ENCODE data around the gene MRPL34.
A peak's percentile ranks its signal among the peaks of the same experiment; 100 is the strongest.

The MRPL34 gene

GRCh38 chr19:17334414-17335409, 29.0 kb downstream of the MRPL34 start, which contains the start of gene ANO8:
Gene ANO8 (minus strand): TSS chr19:17334855. CDS start chr19:17334670, 185 bp downstream.
- Mint-ChIP-seq H3K27ac (peak within 1 kb of the TSS; percentile 84), H3K27me3 (no peaks in the 10 kb centered on the region), H3K9me3 (no peaks in the 10 kb centered on the region), H3K4me3 (peak within 1 kb of the TSS; percentile 95), H3K36me3 (ENCODE audit: low read depth) (peaks cover 32% of the 10 kb centered on the region), H3K4me1 (ENCODE audit: low read depth) (peaks cover 50% of the 10 kb centered on the region)
- peak; percentile 97 for DNase-seq

GRCh38 chr19:17335575-17335974, 29.9 kb downstream of the MRPL34 start:
- peak overlapping the region; percentile 95 for H3K4me3 Mint-ChIP-seq
- no peaks in the 10 kb centered on the region for H3K9me3 Mint-ChIP-seq
- no peak overlapping the region for H3K27ac Mint-ChIP-seq
- H3K27me3 Mint-ChIP-seq, result no peaks in the 10 kb centered on the region
- no peak for DNase-seq
- peaks cover 36% of the 10 kb centered on the region for H3K36me3 Mint-ChIP-seq (ENCODE audit: low read depth)
- peaks cover 46% of the 10 kb centered on the region for H3K4me1 Mint-ChIP-seq (ENCODE audit: low read depth)

GRCh38 chr19:17336872-17337674, 31.4 kb downstream of the MRPL34 start, which contains the start of gene GTPBP3:
Gene GTPBP3 (plus strand): TSS chr19:17337553. CDS start chr19:17337612, 59 bp downstream.
- peak within 1 kb of the TSS; percentile 95 for H3K4me3 Mint-ChIP-seq
- peaks cover 46% of the 10 kb centered on the region for H3K4me1 Mint-ChIP-seq (ENCODE audit: low read depth)
- DNase-seq, result peak; percentile 94

GRCh38 chr19:17337675-17338432, 32.2 kb downstream of the MRPL34 start:
- Mint-ChIP-seq H3K4me3 (peak overlapping the region; percentile 95), H3K9me3 (no peaks in the 10 kb centered on the region), H3K36me3 (ENCODE audit: low read depth) (peaks cover 53% of the 10 kb centered on the region), H3K4me1 (ENCODE audit: low read depth) (peaks cover 43% of the 10 kb centered on the region), H3K27ac (peak overlapping the region; percentile 98), H3K27me3 (no peaks in the 10 kb centered on the region)
- DNase-seq, result no peak

More at GRCh38 chr19:17336872-17337674, 31.4 kb downstream of the MRPL34 start, which contains the start of gene GTPBP3:
- no peaks in the 10 kb centered on the region for H3K9me3 Mint-ChIP-seq
- peaks cover 47% of the 10 kb centered on the region for H3K36me3 Mint-ChIP-seq (ENCODE audit: low read depth)
- no peaks in the 10 kb centered on the region for H3K27me3 Mint-ChIP-seq
- H3K27ac Mint-ChIP-seq, result peak within 1 kb of the TSS; percentile 98

DNA sequence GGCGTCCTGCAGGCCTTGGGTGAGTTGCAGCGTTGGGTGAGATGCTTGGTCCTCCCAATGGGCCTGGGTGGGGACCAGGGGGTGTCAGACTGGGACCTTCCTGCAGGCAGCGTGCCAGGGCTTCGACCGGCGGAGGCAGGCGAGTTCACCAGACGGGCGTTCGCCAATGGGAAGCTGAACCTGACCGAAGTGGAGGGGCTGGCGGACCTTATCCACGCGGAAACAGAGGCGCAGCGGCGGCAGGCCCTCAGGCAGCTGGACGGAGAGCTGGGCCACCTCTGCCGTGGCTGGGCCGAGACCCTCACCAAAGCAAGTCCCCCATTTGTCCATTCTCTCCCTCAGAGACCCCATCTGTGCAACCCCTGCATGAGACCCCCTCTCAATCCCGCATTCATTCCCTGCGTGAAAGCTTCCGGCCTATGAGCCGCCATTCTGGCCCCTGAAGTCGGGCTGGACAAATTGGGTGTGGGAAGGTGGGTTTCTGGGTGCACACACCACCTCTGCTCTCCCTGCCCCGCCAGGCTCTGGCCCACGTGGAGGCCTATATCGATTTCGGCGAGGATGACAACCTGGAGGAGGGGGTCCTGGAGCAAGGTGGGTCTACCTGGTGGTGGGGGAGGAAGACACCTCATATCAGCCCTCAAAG, 32.9 kb downstream of the MRPL34 start:
- Mint-ChIP-seq H3K4me1 (ENCODE audit: low read depth) (peaks cover 38% of the 10 kb centered on the region), H3K9me3 (no peaks in the 10 kb centered on the region), H3K27ac (no peak overlapping the region), H3K4me3 (peak overlapping the region; percentile 95), H3K27me3 (no peaks in the 10 kb centered on the region), H3K36me3 (ENCODE audit: low read depth) (peaks cover 54% of the 10 kb centered on the region)
- DNase-seq, result no peak

GRCh38 chr19:17339088-17339741, 33.5 kb downstream of the MRPL34 start:
- peaks cover 33% of the 10 kb centered on the region for H3K4me1 Mint-ChIP-seq (ENCODE audit: low read depth)
- H3K9me3 Mint-ChIP-seq, result no peaks in the 10 kb centered on the region
- H3K27ac Mint-ChIP-seq, result no peak overlapping the region
- peaks cover 59% of the 10 kb centered on the region for H3K36me3 Mint-ChIP-seq (ENCODE audit: low read depth)
- no peaks in the 10 kb centered on the region for H3K27me3 Mint-ChIP-seq
- peak overlapping the region; percentile 95 for H3K4me3 Mint-ChIP-seq
- DNase-seq, result peak; percentile 68

- no peaks in the 10 kb centered on the region for H3K9me3 Mint-ChIP-seq
- peaks cover 60% of the 10 kb centered on the region for H3K36me3 Mint-ChIP-seq (ENCODE audit: low read depth)
- peaks cover 26% of the 10 kb centered on the region for H3K4me1 Mint-ChIP-seq (ENCODE audit: low read depth)
- H3K27me3 Mint-ChIP-seq, result no peaks in the 10 kb centered on the region
- H3K27ac Mint-ChIP-seq, result no peak overlapping the region
- DNase-seq, result no peak
- H3K4me3 Mint-ChIP-seq, result no peak overlapping the region
These were observed 34.7 kb downstream of the MRPL34 start for GRCh38 chr19:17340302-17340870.

GRCh38 chr19:17340871-17341357, 35.2 kb downstream of the MRPL34 start:
- H3K36me3 Mint-ChIP-seq (ENCODE audit: low read depth), result peaks cover 60% of the 10 kb centered on the region
- no peak for DNase-seq
- no peak overlapping the region for H3K27ac Mint-ChIP-seq
- peaks cover 23% of the 10 kb centered on the region for H3K4me1 Mint-ChIP-seq (ENCODE audit: low read depth)
- H3K4me3 Mint-ChIP-seq, result no peak overlapping the region
- H3K9me3 Mint-ChIP-seq, result no peaks in the 10 kb centered on the region
- H3K27me3 Mint-ChIP-seq, result no peaks in the 10 kb centered on the region

- Mint-ChIP-seq H3K4me1 (ENCODE audit: low read depth) (peaks cover 25% of the 10 kb centered on the region), H3K36me3 (ENCODE audit: low read depth) (peaks cover 60% of the 10 kb centered on the region), H3K27me3 (no peaks in the 10 kb centered on the region), H3K4me3 (no peak overlapping the region), H3K9me3 (no peaks in the 10 kb centered on the region), H3K27ac (no peak overlapping the region)
- DNase-seq, result no peak
These were observed 35.7 kb downstream of the MRPL34 start for GRCh38 chr19:17341386-17341785.

DNA sequence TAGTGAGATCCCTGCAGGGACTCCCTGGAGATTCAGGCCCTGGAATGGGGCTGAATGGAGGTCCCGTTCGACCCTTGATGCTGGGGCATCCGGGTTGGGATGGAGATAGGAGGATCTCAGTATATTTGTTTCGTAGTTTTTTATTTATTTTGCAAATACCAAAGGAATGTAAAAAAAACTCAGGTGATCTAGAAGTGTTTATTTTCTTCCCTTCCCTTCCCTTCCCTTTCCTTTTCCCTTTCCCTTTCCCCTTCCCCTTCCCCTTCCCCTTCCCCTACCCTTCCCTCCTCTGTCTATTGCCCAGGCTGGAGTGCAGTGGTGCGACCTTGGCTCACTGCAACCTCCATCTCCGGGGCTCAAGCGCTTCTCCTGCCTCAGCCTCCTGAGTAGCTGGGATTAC, 36.2 kb downstream of the MRPL34 start:
- no peaks in the 10 kb centered on the region for H3K27me3 Mint-ChIP-seq
- DNase-seq, result no peak
- H3K9me3 Mint-ChIP-seq, result no peaks in the 10 kb centered on the region
- H3K4me1 Mint-ChIP-seq (ENCODE audit: low read depth), result peaks cover 23% of the 10 kb centered on the region
- H3K4me3 Mint-ChIP-seq, result no peak overlapping the region
- no peak overlapping the region for H3K27ac Mint-ChIP-seq
- peaks cover 55% of the 10 kb centered on the region for H3K36me3 Mint-ChIP-seq (ENCODE audit: low read depth)

DNA sequence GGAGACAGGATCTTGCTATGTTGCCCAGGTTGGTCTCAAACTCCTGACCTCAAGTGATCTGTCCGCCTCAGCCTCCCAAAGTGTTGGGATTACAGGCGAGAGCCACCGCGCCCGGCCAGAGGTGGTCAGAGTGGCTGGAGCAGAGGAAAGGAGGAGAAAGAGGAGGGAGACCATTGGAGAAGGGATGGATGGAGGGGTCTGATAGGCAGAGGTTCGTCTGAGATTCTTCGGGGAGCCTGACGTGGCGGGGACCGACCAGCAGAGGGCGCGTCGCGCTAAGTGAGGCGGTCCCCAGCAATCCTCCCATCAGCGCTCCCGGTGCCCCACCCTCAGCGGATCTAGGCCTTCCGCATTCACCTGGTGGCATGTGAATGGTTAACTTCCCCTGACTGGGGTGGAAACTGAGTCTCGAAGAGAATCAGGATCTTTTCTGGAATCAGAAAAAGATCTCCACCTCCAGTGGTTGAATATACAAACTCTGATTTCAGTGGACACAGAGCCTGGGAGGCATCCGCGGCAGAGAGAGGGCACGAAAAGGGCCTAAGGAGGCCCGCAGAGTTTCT, 40.5 kb downstream of the MRPL34 start:
- no peak overlapping the region for H3K27ac Mint-ChIP-seq
- peaks cover 27% of the 10 kb centered on the region for H3K27me3 Mint-ChIP-seq
- peaks cover 6% of the 10 kb centered on the region for H3K4me1 Mint-ChIP-seq (ENCODE audit: low read depth)
- peak; percentile 88 for DNase-seq
- no peak overlapping the region for H3K4me3 Mint-ChIP-seq
- H3K9me3 Mint-ChIP-seq, result no peaks in the 10 kb centered on the region
- H3K36me3 Mint-ChIP-seq (ENCODE audit: low read depth), result peaks cover 21% of the 10 kb centered on the region

DNA sequence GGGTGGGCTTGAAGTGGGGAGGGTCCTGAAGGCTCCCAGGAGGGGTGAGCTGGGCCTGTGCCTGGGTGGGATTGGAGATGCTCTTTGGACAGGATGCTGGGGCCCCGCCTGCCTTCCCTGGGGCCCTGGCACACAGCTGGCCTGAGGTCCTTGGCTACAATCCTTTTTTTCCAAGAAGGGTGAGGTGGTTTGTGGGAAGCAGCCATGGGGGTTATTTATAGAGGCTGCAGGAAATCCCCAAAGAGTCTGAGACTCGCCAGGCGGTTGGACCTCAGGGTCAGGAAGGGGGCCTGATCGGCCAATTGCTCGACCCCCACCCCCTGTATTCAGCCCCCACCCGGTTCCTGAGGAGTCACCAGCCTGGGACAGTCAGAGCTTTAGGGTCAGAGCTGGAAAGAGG, 41.7 kb downstream of the MRPL34 start:
- H3K9me3 Mint-ChIP-seq, result no peaks in the 10 kb centered on the region

More for the DNA sequence above, 41.7 kb downstream of the MRPL34 start:
- no peak for DNase-seq
- Mint-ChIP-seq H3K4me3 (no peak overlapping the region), H3K27me3 (peaks cover 35% of the 10 kb centered on the region), H3K27ac (no peak overlapping the region), H3K4me1 (ENCODE audit: low read depth) (peaks cover 10% of the 10 kb centered on the region), H3K36me3 (ENCODE audit: low read depth) (peaks cover 11% of the 10 kb centered on the region)

All from activated T-cell treated with anti-CD3 and anti-CD28 coated beads, Interleukin-2, amount 50 U/mL, for 24 hours (primary cell).